Measurements from ENCODE around the gene OSBPL5. TPM values are rescaled to one million over a fixed set of nuclear protein-coding genes. Genes with fewer than 3 reads are reported as not detected.
A peak's percentile ranks its signal among the peaks of the same experiment; 100 is the strongest.

OSBPL5 gene
- total RNA-seq, 1 donor from 2014 or later = 6.2 TPM

DNA sequence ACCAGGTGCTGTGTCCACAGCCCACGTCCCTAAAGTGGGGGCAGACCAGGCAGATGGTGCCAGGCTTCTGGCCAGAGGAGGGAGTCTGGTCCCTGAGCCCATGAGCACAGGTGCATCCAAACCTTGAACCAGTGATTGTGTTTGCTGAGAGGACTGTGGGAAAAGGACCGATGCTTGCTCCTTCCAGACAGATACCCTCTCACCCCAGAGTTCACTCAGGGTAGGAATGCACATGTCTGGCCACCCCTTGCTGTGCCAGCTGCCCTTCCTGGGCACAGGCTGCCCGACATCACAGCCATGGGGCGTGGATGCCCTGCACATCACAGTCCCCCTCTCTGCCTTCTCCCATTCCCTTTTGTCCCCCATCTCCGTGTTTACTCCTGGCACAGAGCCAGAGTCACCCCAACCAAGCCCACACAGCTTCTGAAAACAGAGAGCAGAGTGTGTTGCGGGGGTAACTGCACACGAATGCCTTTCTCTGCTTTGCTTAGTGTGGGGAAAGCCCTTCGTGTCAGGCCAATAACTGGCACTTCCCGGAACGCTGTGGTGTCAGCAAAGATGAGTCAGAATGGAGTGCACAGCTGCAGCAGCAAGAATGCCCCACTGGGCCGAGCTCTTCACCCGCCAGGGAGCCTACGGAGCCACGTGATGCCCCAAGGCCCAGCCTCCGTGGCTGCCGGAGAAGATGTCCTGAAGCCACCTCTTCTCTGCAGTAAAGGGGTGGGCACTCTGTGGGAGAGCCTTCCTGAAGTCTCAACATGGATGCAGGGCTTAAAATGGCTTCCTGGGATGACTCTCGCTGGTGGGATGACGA, 115.5 kb downstream of the OSBPL5 start:
- no peaks in the 10 kb centered on the region for H3F3A ChIP-seq (ENCODE audit: low read depth)
- peaks cover 56% of the 10 kb centered on the region for H3K79me2 ChIP-seq (ENCODE audit: low read depth)
- H3K27ac ChIP-seq = no peak overlapping the region
- no peak overlapping the region for H3K9ac ChIP-seq
- no peaks in the 10 kb centered on the region for H3K9me3 ChIP-seq (ENCODE audit: low read depth)
- peaks cover 5% of the 10 kb centered on the region for H4K20me1 ChIP-seq (ENCODE audit: low read depth)
- Mint-ChIP-seq H3K36me3 (peaks cover 3% of the 10 kb centered on the region), H3K27me3 (ENCODE audit: insufficient read depth, low read depth) (peaks cover 8% of the 10 kb centered on the region), H3K4me1 (peaks cover 20% of the 10 kb centered on the region), H3K9me3 (no peaks in the 10 kb centered on the region), H3K4me3 (no peak overlapping the region), H3K27ac (peak overlapping the region; percentile 89)
- no peaks in the 10 kb centered on the region for H3K27me3 ChIP-seq
- no peak overlapping the region for H2AFZ ChIP-seq (replicated peaks)
- no peak for TF ChIP-seq EZH2phosphoT487 (IDR thresholded peaks at IDR 0.05)
- TF ChIP-seq, protein P1, sequence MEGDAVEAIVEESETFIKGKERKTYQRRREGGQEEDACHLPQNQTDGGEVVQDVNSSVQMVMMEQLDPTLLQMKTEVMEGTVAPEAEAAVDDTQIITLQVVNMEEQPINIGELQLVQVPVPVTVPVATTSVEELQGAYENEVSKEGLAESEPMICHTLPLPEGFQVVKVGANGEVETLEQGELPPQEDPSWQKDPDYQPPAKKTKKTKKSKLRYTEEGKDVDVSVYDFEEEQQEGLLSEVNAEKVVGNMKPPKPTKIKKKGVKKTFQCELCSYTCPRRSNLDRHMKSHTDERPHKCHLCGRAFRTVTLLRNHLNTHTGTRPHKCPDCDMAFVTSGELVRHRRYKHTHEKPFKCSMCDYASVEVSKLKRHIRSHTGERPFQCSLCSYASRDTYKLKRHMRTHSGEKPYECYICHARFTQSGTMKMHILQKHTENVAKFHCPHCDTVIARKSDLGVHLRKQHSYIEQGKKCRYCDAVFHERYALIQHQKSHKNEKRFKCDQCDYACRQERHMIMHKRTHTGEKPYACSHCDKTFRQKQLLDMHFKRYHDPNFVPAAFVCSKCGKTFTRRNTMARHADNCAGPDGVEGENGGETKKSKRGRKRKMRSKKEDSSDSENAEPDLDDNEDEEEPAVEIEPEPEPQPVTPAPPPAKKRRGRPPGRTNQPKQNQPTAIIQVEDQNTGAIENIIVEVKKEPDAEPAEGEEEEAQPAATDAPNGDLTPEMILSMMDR (IDR thresholded peaks at IDR 0.05) = no peak
- H3K4me3 ChIP-seq = no peak overlapping the region
- no peak overlapping the region for H3K4me2 ChIP-seq
- no peak for DNase-seq (ENCODE audit: low spot score)
- H3K4me1 ChIP-seq = peaks cover 13% of the 10 kb centered on the region
- no peaks in the 10 kb centered on the region for H3K36me3 ChIP-seq

DNA sequence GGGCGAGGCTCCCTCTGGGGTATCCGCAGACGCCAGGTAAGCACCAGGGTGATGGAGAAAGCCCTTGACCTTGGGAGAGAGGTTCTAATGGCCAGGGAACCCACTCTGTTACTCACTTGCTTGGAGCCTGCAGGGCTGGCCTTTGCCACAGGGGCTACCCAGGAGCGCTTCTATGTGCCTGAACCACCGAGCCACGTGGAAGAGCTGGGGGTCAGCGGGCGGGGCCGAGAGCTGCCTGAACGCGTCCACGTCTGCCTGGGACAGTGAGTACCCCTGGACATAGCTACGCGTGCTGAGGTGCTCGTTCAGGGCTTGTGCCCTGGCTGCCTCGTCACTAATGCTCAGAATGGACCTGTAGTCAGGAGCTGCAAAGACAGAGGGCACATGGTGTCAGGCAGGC, 117.5 kb downstream of the OSBPL5 start:
- Histone ChIP-seq H3K4me3 (no peak overlapping the region), H3K27me3 (no peaks in the 10 kb centered on the region), H3K79me2 (ENCODE audit: low read depth) (peaks cover 44% of the 10 kb centered on the region), H3K4me2 (no peak overlapping the region), H3K36me3 (no peaks in the 10 kb centered on the region), H3K27ac (no peak overlapping the region), H3K9ac (no peak overlapping the region), H3K9me3 (ENCODE audit: low read depth) (no peaks in the 10 kb centered on the region), H3F3A (ENCODE audit: low read depth) (no peaks in the 10 kb centered on the region), H2AFZ (replicated peaks) (no peak overlapping the region), H4K20me1 (ENCODE audit: low read depth) (peaks cover 5% of the 10 kb centered on the region), H3K4me1 (peaks cover 13% of the 10 kb centered on the region)
- DNase-seq (ENCODE audit: low spot score) = no peak
- TF ChIP-seq EZH2 (IDR thresholded peaks at IDR 0.05) = no peak
- TF ChIP-seq, protein P1 (IDR thresholded peaks at IDR 0.05) = no peak
- no peak for TF ChIP-seq EZH2phosphoT487 (IDR thresholded peaks at IDR 0.05)
- Mint-ChIP-seq H3K4me1 (peaks cover 18% of the 10 kb centered on the region), H3K4me3 (no peak overlapping the region), H3K36me3 (peaks cover 3% of the 10 kb centered on the region), H3K9me3 (no peaks in the 10 kb centered on the region), H3K27me3 (ENCODE audit: insufficient read depth, low read depth) (peaks cover 9% of the 10 kb centered on the region), H3K27ac (no peak overlapping the region)

DNA sequence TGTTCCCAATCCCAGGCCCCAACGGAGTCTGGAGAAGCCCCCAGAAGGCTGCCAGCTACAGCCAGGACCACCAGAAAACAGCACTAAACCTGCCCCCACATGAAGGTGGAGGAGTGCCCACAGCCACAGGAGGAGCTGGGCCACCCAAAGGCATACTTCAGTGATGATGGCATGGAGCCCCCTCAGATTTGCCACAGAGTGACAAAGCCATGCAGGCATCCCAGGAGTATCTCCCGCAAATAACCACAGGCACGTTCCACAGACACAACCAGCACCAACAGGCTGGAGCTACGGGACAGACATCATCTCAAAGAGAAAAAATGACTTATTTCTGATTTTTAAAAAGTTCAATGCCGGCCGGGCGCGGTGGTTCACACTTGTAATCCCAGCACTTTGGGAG, 118.5 kb downstream of the OSBPL5 start:
- Histone ChIP-seq H3K9ac (no peak overlapping the region), H3F3A (ENCODE audit: low read depth) (no peaks in the 10 kb centered on the region), H2AFZ (replicated peaks) (no peak overlapping the region), H3K9me3 (ENCODE audit: low read depth) (no peaks in the 10 kb centered on the region), H4K20me1 (ENCODE audit: low read depth) (peaks cover 2% of the 10 kb centered on the region), H3K4me3 (no peak overlapping the region), H3K27me3 (no peaks in the 10 kb centered on the region), H3K36me3 (no peaks in the 10 kb centered on the region), H3K27ac (no peak overlapping the region), H3K4me1 (peaks cover 9% of the 10 kb centered on the region), H3K79me2 (ENCODE audit: low read depth) (peaks cover 39% of the 10 kb centered on the region), H3K4me2 (no peak overlapping the region)
- H3K27ac Mint-ChIP-seq = no peak overlapping the region
- no peaks in the 10 kb centered on the region for H3K9me3 Mint-ChIP-seq
- H3K4me1 Mint-ChIP-seq = peaks cover 16% of the 10 kb centered on the region
- no peak for DNase-seq (ENCODE audit: low spot score)
- TF ChIP-seq EZH2 (IDR thresholded peaks at IDR 0.05) (no peak), EZH2phosphoT487 (IDR thresholded peaks at IDR 0.05) (no peak)
- TF ChIP-seq, protein P1 (IDR thresholded peaks at IDR 0.05) = no peak
- no peak overlapping the region for H3K4me3 Mint-ChIP-seq
- H3K36me3 Mint-ChIP-seq = peaks cover 5% of the 10 kb centered on the region
- peaks cover 9% of the 10 kb centered on the region for H3K27me3 Mint-ChIP-seq (ENCODE audit: insufficient read depth, low read depth)
